ENCODE measurements around the gene NCLN.
"Not testable (repeated sequence)": the region's sequence is repeated elsewhere in the genome, so short reads cannot be mapped to it uniquely, and the experiment has no call there.

NCLN gene

DNA sequence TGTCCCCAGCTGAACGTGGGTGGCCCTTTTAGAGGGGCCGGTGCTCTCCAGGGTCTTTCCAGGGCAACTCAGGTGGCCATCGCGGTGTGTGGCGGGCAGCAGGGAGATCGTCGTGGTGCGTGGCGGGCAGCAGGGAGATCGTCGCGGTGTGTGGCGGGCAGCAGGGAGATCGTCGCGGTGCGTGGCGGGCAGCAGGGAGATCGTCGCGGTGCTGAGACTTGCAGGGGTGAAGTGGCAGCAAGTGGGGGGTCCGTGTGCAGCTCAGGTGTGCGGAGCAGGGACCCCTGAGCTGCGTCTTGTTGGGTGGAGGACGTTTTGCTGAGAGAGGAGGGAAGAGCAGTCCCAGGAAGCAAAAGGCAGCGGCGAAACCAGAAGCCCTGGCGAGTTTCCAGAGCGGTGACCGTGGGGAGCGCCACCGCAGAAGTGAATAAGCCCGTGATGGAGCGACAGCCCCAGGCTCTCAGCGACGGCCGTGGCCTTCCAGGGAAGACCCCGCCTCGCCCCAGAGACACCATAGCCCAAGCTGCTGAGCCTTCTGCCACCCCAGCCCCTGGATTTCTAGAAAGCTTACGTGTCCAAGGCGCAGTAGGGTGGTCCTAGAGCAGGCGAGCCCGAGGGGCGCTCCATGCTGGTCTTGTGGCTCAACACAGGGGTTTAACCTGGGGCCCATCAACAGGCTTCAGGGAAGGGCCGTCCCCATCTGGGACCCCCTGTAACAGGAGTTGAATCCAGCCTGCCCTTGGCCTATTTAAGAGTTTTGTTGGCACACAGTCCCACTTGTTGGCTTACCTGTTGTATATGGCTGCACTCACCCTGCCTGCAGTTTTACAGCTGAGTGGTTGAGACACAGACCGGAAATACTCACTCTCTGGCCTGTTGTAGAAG is 5.4 kb downstream of the NCLN start:
- Mint-ChIP-seq H3K4me1 (peaks cover 13% of the 10 kb centered on the region), H3K4me3 (no peak overlapping the region), H3K9me3 (no peaks in the 10 kb centered on the region), H3K27me3 (ENCODE audit: low read depth) (no peaks in the 10 kb centered on the region), H3K27ac (no peak overlapping the region), H3K36me3 (ENCODE audit: low read depth) (peaks cover 13% of the 10 kb centered on the region)
- TF ChIP-seq, protein P1, sequence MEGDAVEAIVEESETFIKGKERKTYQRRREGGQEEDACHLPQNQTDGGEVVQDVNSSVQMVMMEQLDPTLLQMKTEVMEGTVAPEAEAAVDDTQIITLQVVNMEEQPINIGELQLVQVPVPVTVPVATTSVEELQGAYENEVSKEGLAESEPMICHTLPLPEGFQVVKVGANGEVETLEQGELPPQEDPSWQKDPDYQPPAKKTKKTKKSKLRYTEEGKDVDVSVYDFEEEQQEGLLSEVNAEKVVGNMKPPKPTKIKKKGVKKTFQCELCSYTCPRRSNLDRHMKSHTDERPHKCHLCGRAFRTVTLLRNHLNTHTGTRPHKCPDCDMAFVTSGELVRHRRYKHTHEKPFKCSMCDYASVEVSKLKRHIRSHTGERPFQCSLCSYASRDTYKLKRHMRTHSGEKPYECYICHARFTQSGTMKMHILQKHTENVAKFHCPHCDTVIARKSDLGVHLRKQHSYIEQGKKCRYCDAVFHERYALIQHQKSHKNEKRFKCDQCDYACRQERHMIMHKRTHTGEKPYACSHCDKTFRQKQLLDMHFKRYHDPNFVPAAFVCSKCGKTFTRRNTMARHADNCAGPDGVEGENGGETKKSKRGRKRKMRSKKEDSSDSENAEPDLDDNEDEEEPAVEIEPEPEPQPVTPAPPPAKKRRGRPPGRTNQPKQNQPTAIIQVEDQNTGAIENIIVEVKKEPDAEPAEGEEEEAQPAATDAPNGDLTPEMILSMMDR (IDR thresholded peaks at IDR 0.05; ENCODE audit: unreplicated experiment in 3 of 3), result no peak

GRCh38 chr19:3191806-3192104 is 6.0 kb downstream of the NCLN start:
- H3K27ac Mint-ChIP-seq; H3K4me3 Mint-ChIP-seq; H3K27me3 Mint-ChIP-seq (ENCODE audit: low read depth); H3K9me3 Mint-ChIP-seq: not testable (repeated sequence)
- peaks cover 11% of the 10 kb centered on the region for H3K4me1 Mint-ChIP-seq
- peaks cover 13% of the 10 kb centered on the region for H3K36me3 Mint-ChIP-seq (ENCODE audit: low read depth)

GRCh38 chr19:3192228-3192635 is 6.5 kb downstream of the NCLN start:
- peaks cover 7% of the 10 kb centered on the region for H3K4me1 Mint-ChIP-seq
- no peak overlapping the region for H3K4me3 Mint-ChIP-seq
- no peaks in the 10 kb centered on the region for H3K9me3 Mint-ChIP-seq
- TF ChIP-seq, protein P1 (IDR thresholded peaks at IDR 0.05; ENCODE audit: unreplicated experiment in 3 of 3), result no peak
- no peak overlapping the region for H3K27ac Mint-ChIP-seq
- no peaks in the 10 kb centered on the region for H3K27me3 Mint-ChIP-seq (ENCODE audit: low read depth)
- H3K36me3 Mint-ChIP-seq (ENCODE audit: low read depth), result peaks cover 13% of the 10 kb centered on the region

- H3K9me3 Mint-ChIP-seq, result no peaks in the 10 kb centered on the region
- no peak overlapping the region for H3K4me3 Mint-ChIP-seq
- no peak overlapping the region for H3K27ac Mint-ChIP-seq
- TF ChIP-seq, protein P1 (IDR thresholded peaks at IDR 0.05; ENCODE audit: unreplicated experiment in 3 of 3), result no peak
- H3K27me3 Mint-ChIP-seq (ENCODE audit: low read depth), result no peaks in the 10 kb centered on the region
- peaks cover 5% of the 10 kb centered on the region for H3K4me1 Mint-ChIP-seq
- H3K36me3 Mint-ChIP-seq (ENCODE audit: low read depth), result peaks cover 13% of the 10 kb centered on the region
Observed at GRCh38 chr19:3192684-3193083, 7.0 kb downstream of the NCLN start.

DNA sequence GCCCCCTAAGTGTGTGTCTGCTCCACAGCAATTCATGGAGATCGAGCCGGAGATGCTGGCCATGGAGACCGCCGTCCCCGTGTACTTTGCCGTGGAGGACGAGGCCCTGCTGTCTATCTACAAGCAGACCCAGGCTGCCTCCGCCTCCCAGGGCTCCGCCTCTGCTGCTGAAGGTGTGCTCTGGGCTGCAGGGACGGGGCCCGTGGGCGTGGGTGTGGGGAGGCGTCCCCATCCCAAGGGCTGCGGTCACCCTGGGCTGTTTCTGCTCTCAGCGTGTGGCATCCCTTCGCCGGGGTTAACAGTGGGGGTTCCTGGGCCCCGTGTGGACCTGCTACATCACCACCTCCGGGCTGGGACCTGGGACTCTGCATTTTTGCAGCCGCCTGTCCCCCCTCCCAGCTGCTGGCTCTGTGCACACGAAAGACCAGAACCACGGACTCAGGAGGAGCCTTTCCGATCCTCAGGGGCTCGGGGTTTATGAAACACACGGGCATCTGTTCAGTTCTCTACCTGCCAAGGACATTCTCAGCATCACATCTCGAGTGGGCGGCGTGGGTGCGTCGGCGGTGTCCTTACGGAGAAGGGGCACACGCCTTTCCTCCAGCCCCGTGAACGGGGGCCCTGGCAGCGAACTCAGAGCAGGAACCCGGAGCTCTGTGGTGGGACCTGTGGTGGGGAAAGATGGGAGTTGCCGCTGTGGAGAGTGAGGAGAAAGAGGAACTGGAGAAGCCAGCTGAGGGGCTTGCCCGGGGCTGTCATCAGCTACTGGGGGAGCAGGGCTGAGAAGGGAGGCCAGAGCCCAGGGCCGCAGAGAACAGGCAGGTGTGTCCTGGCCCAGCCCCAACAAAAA is 7.8 kb downstream of the NCLN start:
- H3K27me3 Mint-ChIP-seq (ENCODE audit: low read depth), result no peaks in the 10 kb centered on the region
- H3K36me3 Mint-ChIP-seq (ENCODE audit: low read depth), result peaks cover 13% of the 10 kb centered on the region
- H3K27ac Mint-ChIP-seq, result no peak overlapping the region
- H3K4me3 Mint-ChIP-seq, result no peak overlapping the region
- TF ChIP-seq, protein P1 (IDR thresholded peaks at IDR 0.05; ENCODE audit: unreplicated experiment in 3 of 3), result no peak
- H3K9me3 Mint-ChIP-seq, result no peaks in the 10 kb centered on the region
- no peaks in the 10 kb centered on the region for H3K4me1 Mint-ChIP-seq
